ENCODE results near the gene GAB2. TPM values are rescaled to one million over a fixed set of nuclear protein-coding genes. Genes with fewer than 3 reads are reported as not detected.
A peak's percentile ranks its signal among the peaks of the same experiment; 100 is the strongest.

The GAB2 gene
- total RNA-seq, 1 experiment from 2014 or later = 4.2 TPM

GRCh38 chr11:78318321-78319114 lies 99.1 kb downstream of the GAB2 start:
- no TSS peak for BruUV-seq (replicated peaks)
- ChIA-PET POLR2A (no interaction called here), CTCF (interaction anchor here (0.6 kb wide), 1 partner anchor 95 kb away, joined by 3 read pairs; no protein-coding TSS in a partner anchor)
- Mint-ChIP-seq H3K4me3 (ENCODE audit: unreplicated experiment) (no peak overlapping the region), H3K9me3 (ENCODE audit: unreplicated experiment) (no peaks in the 10 kb centered on the region), H3K4me1 (ENCODE audit: insufficient read depth, unreplicated experiment) (peaks cover 14% of the 10 kb centered on the region), H3K36me3 (ENCODE audit: insufficient read depth, unreplicated experiment) (no peaks in the 10 kb centered on the region), H3K27ac (ENCODE audit: low read depth, unreplicated experiment) (peak overlapping the region; percentile 27), H3K27me3 (ENCODE audit: insufficient read depth, unreplicated experiment) (no peaks in the 10 kb centered on the region)
- no peak for TF ChIP-seq CTCF (IDR thresholded peaks at IDR 0.05; ENCODE audit: unreplicated experiment)
- intact Hi-C loops (cut with micrococcal nuclease) = no loop called here
- DNase-seq (ENCODE audit: unreplicated experiment) = no peak

- Mint-ChIP-seq H3K4me3 (ENCODE audit: unreplicated experiment) (no peak overlapping the region), H3K36me3 (ENCODE audit: insufficient read depth, unreplicated experiment) (no peaks in the 10 kb centered on the region), H3K27ac (ENCODE audit: low read depth, unreplicated experiment) (no peak overlapping the region), H3K9me3 (ENCODE audit: unreplicated experiment) (no peaks in the 10 kb centered on the region), H3K27me3 (ENCODE audit: insufficient read depth, unreplicated experiment) (no peaks in the 10 kb centered on the region), H3K4me1 (ENCODE audit: insufficient read depth, unreplicated experiment) (peaks cover 25% of the 10 kb centered on the region)
- intact Hi-C loops (cut with micrococcal nuclease) = no loop called here
- ChIA-PET CTCF (interaction anchor here (0.5 kb wide), 1 partner anchor 24 kb away, joined by 3 read pairs; no protein-coding TSS in a partner anchor), POLR2A (no interaction called here)
- no peak for DNase-seq (ENCODE audit: unreplicated experiment)
- BruUV-seq (replicated peaks) = no TSS peak
- TF ChIP-seq CTCF (IDR thresholded peaks at IDR 0.05; ENCODE audit: unreplicated experiment) = no peak
Observed at GRCh38 chr11:78315724-78316123, 101.9 kb downstream of the GAB2 start.

- H3K4me1 Mint-ChIP-seq (ENCODE audit: insufficient read depth, unreplicated experiment) = peaks cover 25% of the 10 kb centered on the region
- intact Hi-C loops (cut with micrococcal nuclease) = no loop called here
- no peak overlapping the region for H3K27ac Mint-ChIP-seq (ENCODE audit: low read depth, unreplicated experiment)
- no peak for TF ChIP-seq CTCF (IDR thresholded peaks at IDR 0.05; ENCODE audit: unreplicated experiment)
- BruUV-seq (replicated peaks) = no TSS peak
- ChIA-PET CTCF (interaction anchor here (0.8 kb wide), 1 partner anchor 104 kb away, joined by 4 read pairs; no protein-coding TSS in a partner anchor), POLR2A (no interaction called here)
- H3K4me3 Mint-ChIP-seq (ENCODE audit: unreplicated experiment) = no peak overlapping the region
- no peak for DNase-seq (ENCODE audit: unreplicated experiment)
- no peaks in the 10 kb centered on the region for H3K27me3 Mint-ChIP-seq (ENCODE audit: insufficient read depth, unreplicated experiment)
- no peaks in the 10 kb centered on the region for H3K36me3 Mint-ChIP-seq (ENCODE audit: insufficient read depth, unreplicated experiment)
- no peaks in the 10 kb centered on the region for H3K9me3 Mint-ChIP-seq (ENCODE audit: unreplicated experiment)
Observed at GRCh38 chr11:78314762-78315161, 102.9 kb downstream of the GAB2 start.

- no peaks in the 10 kb centered on the region for H3K27me3 Mint-ChIP-seq (ENCODE audit: insufficient read depth, unreplicated experiment)
- no peaks in the 10 kb centered on the region for H3K36me3 Mint-ChIP-seq (ENCODE audit: insufficient read depth, unreplicated experiment)
- intact Hi-C loops (cut with micrococcal nuclease) = no loop called here
- no peak overlapping the region for H3K4me3 Mint-ChIP-seq (ENCODE audit: unreplicated experiment)
- no TSS peak for BruUV-seq (replicated peaks)
- no peaks in the 10 kb centered on the region for H3K9me3 Mint-ChIP-seq (ENCODE audit: unreplicated experiment)
- H3K4me1 Mint-ChIP-seq (ENCODE audit: insufficient read depth, unreplicated experiment) = peaks cover 25% of the 10 kb centered on the region
- peak; percentile 9 for DNase-seq (ENCODE audit: unreplicated experiment)
- H3K27ac Mint-ChIP-seq (ENCODE audit: low read depth, unreplicated experiment) = peak overlapping the region; percentile 79
- no peak for TF ChIP-seq CTCF (IDR thresholded peaks at IDR 0.05; ENCODE audit: unreplicated experiment)
- ChIA-PET CTCF (no interaction called here), POLR2A (interaction anchor here (0.8 to 0.9 kb wide), 2 partner anchors 103 to 106 kb away, joined by 3 read pairs; no protein-coding TSS in a partner anchor)
Observed at GRCh38 chr11:78313898-78314297, 103.7 kb downstream of the GAB2 start.
